Sigmoid colon (tissue), 4 donors: Measurements from ENCODE around the gene TPCN2.

Experiments
- EP300 ChIP-seq, 4 donors: sonication (generic); formaldehyde crosslinking; IDR thresholded peaks; one replicate each; pipeline ENCODE4 v1.6.1; 2017; ENCODE audit warnings: antibody characterized with exemption in 4 of 4
- POLR2A ChIP-seq, 2 donors: fragments of 450-650 bp; IDR thresholded peaks; one replicate each; pipeline ENCODE4 v1.6.1; 2016; ENCODE audit warnings: antibody characterized with exemption in 2 of 2, mild to moderate bottlenecking in 2 of 2, moderate library complexity in 2 of 2
- TF ChIP-seq, protein P1 (sequence below), 4 experiments: fragments of 450-650 bp in 3 of 4; fragments of 200-600 bp in 1 of 4; IDR thresholded peaks; one replicate each; pipeline ENCODE4 v1.5.1; 2016 to 2019; ENCODE audit warnings: antibody characterized with exemption in 4 of 4, mild to moderate bottlenecking in 3 of 4, moderate library complexity in 2 of 4

DNA sequence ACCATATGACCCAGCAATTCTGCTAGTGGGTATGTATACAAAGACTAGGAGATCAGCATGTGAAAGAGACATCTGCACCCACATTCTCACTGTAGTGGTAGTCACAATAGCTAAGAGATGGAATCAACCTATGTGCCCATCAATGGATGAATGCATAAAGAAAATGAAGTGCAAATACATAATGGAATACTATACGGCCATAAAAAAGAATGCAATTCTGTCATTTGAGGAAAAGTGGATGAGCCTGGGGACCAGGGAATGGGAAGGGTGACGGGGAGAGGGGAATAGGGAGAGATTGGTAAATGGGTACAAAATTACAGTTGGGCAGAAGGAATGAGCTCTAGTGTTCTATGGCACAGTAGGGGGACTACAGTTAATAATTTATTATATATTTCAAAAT lies 80.3 kb downstream of the TPCN2 start:
- TF ChIP-seq EP300 (IDR thresholded peaks at IDR 0.05) (no peak), POLR2A (IDR thresholded peaks at IDR 0.05) (no peak)
- TF ChIP-seq, protein P1, sequence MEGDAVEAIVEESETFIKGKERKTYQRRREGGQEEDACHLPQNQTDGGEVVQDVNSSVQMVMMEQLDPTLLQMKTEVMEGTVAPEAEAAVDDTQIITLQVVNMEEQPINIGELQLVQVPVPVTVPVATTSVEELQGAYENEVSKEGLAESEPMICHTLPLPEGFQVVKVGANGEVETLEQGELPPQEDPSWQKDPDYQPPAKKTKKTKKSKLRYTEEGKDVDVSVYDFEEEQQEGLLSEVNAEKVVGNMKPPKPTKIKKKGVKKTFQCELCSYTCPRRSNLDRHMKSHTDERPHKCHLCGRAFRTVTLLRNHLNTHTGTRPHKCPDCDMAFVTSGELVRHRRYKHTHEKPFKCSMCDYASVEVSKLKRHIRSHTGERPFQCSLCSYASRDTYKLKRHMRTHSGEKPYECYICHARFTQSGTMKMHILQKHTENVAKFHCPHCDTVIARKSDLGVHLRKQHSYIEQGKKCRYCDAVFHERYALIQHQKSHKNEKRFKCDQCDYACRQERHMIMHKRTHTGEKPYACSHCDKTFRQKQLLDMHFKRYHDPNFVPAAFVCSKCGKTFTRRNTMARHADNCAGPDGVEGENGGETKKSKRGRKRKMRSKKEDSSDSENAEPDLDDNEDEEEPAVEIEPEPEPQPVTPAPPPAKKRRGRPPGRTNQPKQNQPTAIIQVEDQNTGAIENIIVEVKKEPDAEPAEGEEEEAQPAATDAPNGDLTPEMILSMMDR (IDR thresholded peaks at IDR 0.05), result no peak
